Natural killer cell (primary cell): ENCODE measurements around the gene LRRC3B. TPM values are rescaled to one million over a fixed set of nuclear protein-coding genes. Genes with fewer than 3 reads are reported as not detected.

ENCODE experiments used
- ATAC-seq, 3 donors: fragments of 150-1000 bp in 2 of 3; fragments of 200-7000 bp in 1 of 3; cut with Tn5 transposase; 1 replicate in 1 of 3; 2 replicates in 2 of 3; pipeline ENCODE4 v1.10.0; 2021; ENCODE audit warnings: mild to moderate bottlenecking in 2 of 3, moderate library complexity in 2 of 3
- DNase-seq, 2 donors: peaks; one replicate each; pipeline versions ENCODE4 v3.0.0 to v3.0.0-alpha.2; 2013 to 2021; ENCODE audit warnings: mixed read lengths in 1 of 2
- H3K27ac ChIP-seq: one replicate; pipeline ENCODE4 v1.5.1; 2013; ENCODE audit warnings: mild to moderate bottlenecking, low read length
- H3K27me3 ChIP-seq: one replicate; pipeline ENCODE4 v1.6.1; 2013; ENCODE audit warnings: low read length; ENCODE audit not compliant: control insufficient read depth, insufficient read depth
- H3K36me3 ChIP-seq: one replicate; pipeline ENCODE4 v1.6.1; 2013; ENCODE audit warnings: low read length; ENCODE audit not compliant: control insufficient read depth, insufficient read depth
- H3K4me1 ChIP-seq: one replicate; pipeline ENCODE4 v1.6.1; 2013; ENCODE audit warnings: low read length; ENCODE audit not compliant: control insufficient read depth, insufficient read depth
- H3K4me3 ChIP-seq: one replicate; pipeline ENCODE4 v1.5.1; 2013; ENCODE audit warnings: low read length
- H3K9me3 ChIP-seq: one replicate; pipeline ENCODE4 v1.6.1; 2013; ENCODE audit warnings: low read length; ENCODE audit not compliant: control insufficient read depth, insufficient read depth
- H3K27ac Mint-ChIP-seq, 2 donors: one replicate each; pipeline ENCODE4 v1.8.0; 2022; ENCODE audit warnings: mild to moderate bottlenecking in 2 of 2, mixed read lengths in 2 of 2, moderate library complexity in 1 of 2
- H3K27me3 Mint-ChIP-seq, 2 donors: one replicate each; pipeline ENCODE4 v1.8.0; 2022; ENCODE audit warnings: low read depth in 2 of 2, mixed read lengths in 2 of 2
- H3K36me3 Mint-ChIP-seq: one replicate; pipeline ENCODE4 v1.8.0; 2022; ENCODE audit warnings: mixed read lengths
- H3K4me1 Mint-ChIP-seq, 2 donors: one replicate each; pipeline ENCODE4 v1.8.0; 2022; ENCODE audit warnings: mixed read lengths in 2 of 2
- H3K4me3 Mint-ChIP-seq: one replicate; pipeline ENCODE4 v1.8.0; 2022; ENCODE audit warnings: mild to moderate bottlenecking, moderate library complexity, mixed read lengths
- H3K9me3 Mint-ChIP-seq, 2 donors: one replicate each; pipeline ENCODE4 v1.8.0; 2022; ENCODE audit warnings: mixed read lengths in 2 of 2
- WGBS: methylation state at CpG from one replicate; pipeline ENCODE4 v1.1.7; 2013; ENCODE audit warnings: missing lambda C conversion rate; ENCODE audit not compliant: insufficient coverage; 5-methylcytosine and 5-hydroxymethylcytosine counted together
- intact Hi-C: fragments of 100-400 bp; cut with micrococcal nuclease; formaldehyde crosslinking; loops from one replicate; pipeline ENCODE4 v1.14.2; 2022
- total RNA-seq, 4 donors: library from RNA; stranded (reverse); fragments of 120-200 nt in 1 of 4; gene quantifications; one replicate each; pipeline versions ENCODE4 v1.2.3 to v1.2.4, GENCODE V29; 2013 to 2022
- TF ChIP-seq, protein P1 (sequence below): fragments of 200-600 bp; IDR thresholded peaks from one replicate; pipeline ENCODE4 v1.8.0; 2022; ENCODE audit warnings: antibody characterized with exemption

Gene LRRC3B
- total RNA-seq, 3 donors from 2014 or later (not counting 1 experiment from before 2014, with no cell fraction given) = not detected

DNA sequence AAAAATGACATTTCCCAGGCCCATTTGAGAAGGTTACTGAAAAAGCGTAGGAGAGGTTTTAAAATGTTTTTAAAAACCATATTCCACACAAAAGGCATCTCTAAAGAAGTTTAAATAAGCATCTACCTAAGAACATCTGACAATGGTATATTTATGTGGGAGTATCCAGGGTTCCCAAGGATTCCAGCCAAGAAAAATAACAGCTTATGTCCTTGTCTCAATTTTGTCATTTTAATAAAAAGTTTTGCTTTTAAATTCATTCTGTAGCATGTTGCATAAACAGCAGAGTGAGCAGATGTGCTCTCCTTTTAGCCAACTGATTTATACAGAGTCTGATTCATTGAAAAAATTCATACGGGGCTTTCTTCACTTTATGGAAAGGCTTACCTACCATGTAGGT lies 129.9 kb downstream of the LRRC3B start:
- no peaks in the 10 kb centered on the region for H3K27me3 Mint-ChIP-seq
- no peak overlapping the region for H3K27ac Mint-ChIP-seq
- TF ChIP-seq, protein P1, sequence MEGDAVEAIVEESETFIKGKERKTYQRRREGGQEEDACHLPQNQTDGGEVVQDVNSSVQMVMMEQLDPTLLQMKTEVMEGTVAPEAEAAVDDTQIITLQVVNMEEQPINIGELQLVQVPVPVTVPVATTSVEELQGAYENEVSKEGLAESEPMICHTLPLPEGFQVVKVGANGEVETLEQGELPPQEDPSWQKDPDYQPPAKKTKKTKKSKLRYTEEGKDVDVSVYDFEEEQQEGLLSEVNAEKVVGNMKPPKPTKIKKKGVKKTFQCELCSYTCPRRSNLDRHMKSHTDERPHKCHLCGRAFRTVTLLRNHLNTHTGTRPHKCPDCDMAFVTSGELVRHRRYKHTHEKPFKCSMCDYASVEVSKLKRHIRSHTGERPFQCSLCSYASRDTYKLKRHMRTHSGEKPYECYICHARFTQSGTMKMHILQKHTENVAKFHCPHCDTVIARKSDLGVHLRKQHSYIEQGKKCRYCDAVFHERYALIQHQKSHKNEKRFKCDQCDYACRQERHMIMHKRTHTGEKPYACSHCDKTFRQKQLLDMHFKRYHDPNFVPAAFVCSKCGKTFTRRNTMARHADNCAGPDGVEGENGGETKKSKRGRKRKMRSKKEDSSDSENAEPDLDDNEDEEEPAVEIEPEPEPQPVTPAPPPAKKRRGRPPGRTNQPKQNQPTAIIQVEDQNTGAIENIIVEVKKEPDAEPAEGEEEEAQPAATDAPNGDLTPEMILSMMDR = no peak
- ATAC-seq = no peak
- intact Hi-C loops = no loop called here
- Histone ChIP-seq H3K4me3 (no peak overlapping the region), H3K4me1 (no peaks in the 10 kb centered on the region), H3K27me3 (no peaks in the 10 kb centered on the region), H3K36me3 (no peaks in the 10 kb centered on the region), H3K9me3 (peaks cover 2% of the 10 kb centered on the region), H3K27ac (no peak overlapping the region)
- peaks cover 14 to 17% of the 10 kb centered on the region in 2 donors for H3K9me3 Mint-ChIP-seq
- H3K4me1 Mint-ChIP-seq = no peaks in the 10 kb centered on the region
- H3K36me3 Mint-ChIP-seq = no peaks in the 10 kb centered on the region
- WGBS = 94% methylated on average over 1 of the region's 2 CpGs
- no peak for DNase-seq
- H3K4me3 Mint-ChIP-seq = no peak overlapping the region

DNA sequence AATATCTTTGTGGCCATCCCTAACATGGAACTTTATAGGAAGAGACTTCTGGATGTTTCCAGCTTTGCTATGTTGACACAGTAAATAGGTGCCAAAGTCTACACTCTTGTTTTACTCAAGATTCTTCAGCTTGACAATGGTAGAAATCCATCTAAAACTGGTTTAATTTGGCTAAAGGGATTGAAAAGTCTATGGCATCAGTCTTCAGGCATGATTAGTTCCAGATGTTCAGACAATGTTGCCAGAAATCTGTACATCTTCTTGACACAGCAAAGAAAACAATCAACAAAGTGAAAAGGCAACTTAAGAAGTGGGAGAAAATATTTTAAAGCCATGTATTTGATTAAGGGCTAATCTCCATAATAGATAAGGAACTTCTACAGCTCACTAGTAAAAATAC lies 130.5 kb downstream of the LRRC3B start:
- intact Hi-C loops = no loop called here
- Histone ChIP-seq H3K4me3 (no peak overlapping the region), H3K27me3 (no peaks in the 10 kb centered on the region), H3K36me3 (no peaks in the 10 kb centered on the region), H3K4me1 (no peaks in the 10 kb centered on the region), H3K27ac (no peak overlapping the region), H3K9me3 (peaks cover 2% of the 10 kb centered on the region)
- Mint-ChIP-seq H3K27me3 (no peaks in the 10 kb centered on the region), H3K9me3 (peaks cover 12 to 18% of the 10 kb centered on the region in 2 donors), H3K27ac (no peak overlapping the region), H3K4me1 (no peaks in the 10 kb centered on the region), H3K36me3 (no peaks in the 10 kb centered on the region), H3K4me3 (no peak overlapping the region)
- ATAC-seq (no peak), DNase-seq (no peak)
- TF ChIP-seq, protein P1 = no peak

DNA sequence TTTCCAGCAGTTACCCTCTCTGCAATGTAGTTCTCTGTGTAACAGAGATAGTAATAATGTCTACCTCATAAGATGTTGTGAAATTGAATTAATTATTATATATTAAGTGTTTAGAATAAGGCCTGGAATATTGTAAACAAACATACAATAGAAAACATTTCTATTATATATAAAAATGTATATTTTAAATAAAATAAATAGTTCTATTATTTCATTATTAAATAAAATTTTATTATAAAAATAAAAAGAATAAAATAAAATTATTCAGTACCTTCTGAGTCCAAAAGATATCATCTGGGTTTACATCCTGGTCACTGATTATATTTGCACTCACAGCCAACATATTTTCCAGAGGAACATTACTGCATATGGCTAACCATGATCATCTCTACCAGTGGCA lies 135.4 kb downstream of the LRRC3B start:
- intact Hi-C loops = no loop called here
- TF ChIP-seq, protein P1 = no peak
- no peak overlapping the region for H3K27ac Mint-ChIP-seq
- Histone ChIP-seq H3K9me3 (no peaks in the 10 kb centered on the region), H3K4me1 (no peaks in the 10 kb centered on the region), H3K36me3 (no peaks in the 10 kb centered on the region), H3K4me3 (no peak overlapping the region), H3K27me3 (no peaks in the 10 kb centered on the region), H3K27ac (no peak overlapping the region)
- no peaks in the 10 kb centered on the region for H3K36me3 Mint-ChIP-seq
- no peaks in the 10 kb centered on the region for H3K4me1 Mint-ChIP-seq
- ATAC-seq = no peak
- no peaks in the 10 kb centered on the region for H3K27me3 Mint-ChIP-seq
- DNase-seq = no peak
- H3K4me3 Mint-ChIP-seq = no peak overlapping the region
- H3K9me3 Mint-ChIP-seq = peaks cover 10 to 11% of the 10 kb centered on the region in 2 donors
